ENCODE data around the gene PSG7. TPM values are rescaled to one million over a fixed set of nuclear protein-coding genes. Genes with fewer than 3 reads are reported as not detected.
"Not testable (repeated sequence)": the region's sequence is repeated elsewhere in the genome, so short reads cannot be mapped to it uniquely, and the experiment has no call there.

Gene PSG7
- total RNA-seq, 1 donor from 2014 or later = not detected

- intact Hi-C loops (cut with micrococcal nuclease); ATAC-seq; DNase-seq: not testable (repeated sequence)
Observed at GRCh38 chr19:42918377-42919069, 18.5 kb downstream of the PSG7 start.

DNA sequence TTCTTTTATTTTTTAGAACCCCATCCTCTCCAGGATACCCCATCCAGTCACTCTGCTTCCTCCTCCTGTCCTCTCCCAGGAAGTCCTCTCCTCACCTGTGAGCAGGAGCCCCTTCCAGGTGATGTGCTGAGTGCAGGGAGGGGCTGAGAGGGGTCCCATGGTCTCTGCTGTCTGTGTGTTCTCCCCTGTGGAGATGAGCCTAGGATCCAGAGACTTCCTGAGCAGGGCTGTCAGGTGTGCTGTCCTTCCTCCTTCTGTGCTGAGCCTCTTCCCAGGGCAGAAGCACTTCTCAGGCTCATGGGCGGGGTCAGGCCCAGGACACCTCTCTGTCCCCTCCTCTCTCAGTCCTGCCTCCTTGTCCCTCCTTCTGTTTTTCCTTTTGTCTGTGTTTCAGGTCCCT lies 19.4 kb downstream of the PSG7 start, which contains the start of gene PSG6:
TSS of gene PSG6 (minus strand) at position 261 of the 400 bp plus-strand sequence. CDS start at position 159, 102 bp downstream.
- intact Hi-C loops (cut with micrococcal nuclease); DNase-seq; ATAC-seq: not testable (repeated sequence)

DNA sequence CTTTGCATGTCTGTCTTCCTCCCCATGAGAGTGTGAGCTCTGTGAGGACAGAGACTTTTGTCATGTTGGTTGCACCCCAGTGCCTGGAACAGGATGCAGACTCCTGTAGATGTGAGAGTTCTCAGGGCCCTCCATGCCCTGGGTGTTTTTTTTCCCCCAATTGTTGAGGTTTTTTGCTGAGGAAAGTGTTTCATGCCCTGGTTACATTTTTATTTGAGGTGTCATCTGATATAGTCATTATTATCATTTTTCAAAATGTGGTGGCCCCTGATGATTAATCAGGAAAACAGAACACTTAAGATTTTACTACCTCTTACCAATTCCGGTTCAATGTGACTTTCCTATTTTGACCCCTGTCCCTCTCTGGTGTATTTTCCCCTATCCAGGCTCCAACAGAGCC lies 20.1 kb downstream of the PSG7 start:
- intact Hi-C loops (cut with micrococcal nuclease); ATAC-seq; DNase-seq: not testable (repeated sequence)

DNA sequence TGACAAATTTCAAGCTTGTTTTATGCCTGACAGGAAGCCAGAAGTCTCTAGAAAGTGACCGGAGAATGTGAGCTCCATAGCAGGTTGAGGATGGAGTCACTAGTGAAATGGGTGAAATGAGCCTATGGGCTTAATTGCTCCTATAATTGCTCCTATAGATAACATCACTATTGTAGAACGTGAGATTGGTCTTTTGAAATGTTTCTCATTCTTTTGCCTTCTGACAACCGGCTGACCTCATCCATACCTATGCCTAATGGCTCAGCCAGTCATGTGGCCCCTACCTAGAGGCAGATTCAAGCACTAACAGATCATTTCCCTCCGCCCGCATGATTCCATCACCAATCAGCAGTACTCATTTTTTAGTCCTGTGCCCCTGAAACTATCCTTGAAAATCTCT lies 23.5 kb downstream of the PSG7 start:
- intact Hi-C loops (cut with micrococcal nuclease); ATAC-seq: not testable (repeated sequence)

DNA sequence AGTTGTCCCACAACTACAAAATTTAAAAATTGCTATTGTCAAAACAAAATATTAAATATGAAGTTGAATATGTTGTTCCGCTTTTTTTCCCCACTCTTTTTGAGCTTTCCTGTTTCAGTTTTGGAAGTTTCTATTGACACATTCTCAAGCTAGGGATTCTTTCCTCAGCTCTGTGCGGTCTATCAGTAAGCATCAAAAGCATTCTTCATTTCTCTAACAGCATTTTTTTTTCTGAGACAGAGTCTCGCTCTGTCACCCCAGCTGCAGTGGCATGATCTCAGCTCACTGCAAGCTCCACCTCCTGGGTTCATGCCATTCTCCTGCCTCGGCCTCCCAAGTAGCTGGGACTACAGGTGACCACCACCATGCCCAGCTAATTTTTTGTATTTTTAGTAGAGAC lies 24.1 kb downstream of the PSG7 start:
- ATAC-seq; intact Hi-C loops (cut with micrococcal nuclease); DNase-seq: not testable (repeated sequence)

More for the DNA sequence above, 23.5 kb downstream of the PSG7 start:
- not testable (repeated sequence) for DNase-seq

- intact Hi-C loops (cut with micrococcal nuclease); ATAC-seq; DNase-seq: not testable (repeated sequence)
Observed at GRCh38 chr19:42911731-42912130, 25.3 kb downstream of the PSG7 start.

- intact Hi-C loops (cut with micrococcal nuclease); DNase-seq; ATAC-seq: not testable (repeated sequence)
Observed at GRCh38 chr19:42906162-42906561, 30.8 kb downstream of the PSG7 start.

DNA sequence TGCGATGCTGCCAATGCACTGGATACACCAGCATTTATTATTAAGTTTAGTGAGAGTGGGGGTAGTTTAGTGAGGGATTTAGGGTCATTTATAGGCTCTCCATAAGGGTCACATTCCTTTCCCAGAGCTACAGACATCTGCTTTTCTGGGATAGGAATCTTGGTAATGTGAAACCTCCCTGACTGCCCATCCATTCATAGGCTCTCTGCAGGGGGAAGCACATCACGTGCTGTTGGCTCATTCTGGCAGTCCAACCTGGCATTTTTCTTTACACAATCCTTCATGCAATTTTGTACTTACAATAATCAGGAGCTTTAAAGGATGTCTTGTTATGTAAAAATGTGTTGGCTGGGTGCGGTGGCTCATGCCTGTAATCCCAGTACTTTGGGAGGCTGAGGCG lies 36.4 kb downstream of the PSG7 start:
- ATAC-seq; DNase-seq; intact Hi-C loops (cut with micrococcal nuclease): not testable (repeated sequence)

DNA sequence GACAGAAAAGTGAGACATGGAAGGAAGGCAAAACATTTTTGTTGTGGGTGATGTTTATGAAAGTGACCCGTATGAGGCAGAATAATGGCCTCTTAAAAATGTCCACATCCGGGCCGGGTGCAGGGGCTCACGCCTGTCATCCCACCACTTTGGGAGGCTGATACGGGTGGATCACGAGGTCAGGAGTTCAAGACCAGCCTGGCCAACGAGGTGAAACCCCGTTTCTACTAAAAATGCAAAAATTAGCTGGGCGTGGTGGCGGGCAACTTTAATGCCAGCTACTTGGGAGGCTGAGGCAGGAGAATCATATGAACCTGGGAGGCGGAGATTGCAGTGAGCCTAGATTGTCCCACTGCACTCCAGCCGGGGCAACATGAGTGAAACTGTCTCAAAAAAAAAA lies 37.3 kb downstream of the PSG7 start:
- DNase-seq; intact Hi-C loops (cut with micrococcal nuclease); ATAC-seq: not testable (repeated sequence)

DNA sequence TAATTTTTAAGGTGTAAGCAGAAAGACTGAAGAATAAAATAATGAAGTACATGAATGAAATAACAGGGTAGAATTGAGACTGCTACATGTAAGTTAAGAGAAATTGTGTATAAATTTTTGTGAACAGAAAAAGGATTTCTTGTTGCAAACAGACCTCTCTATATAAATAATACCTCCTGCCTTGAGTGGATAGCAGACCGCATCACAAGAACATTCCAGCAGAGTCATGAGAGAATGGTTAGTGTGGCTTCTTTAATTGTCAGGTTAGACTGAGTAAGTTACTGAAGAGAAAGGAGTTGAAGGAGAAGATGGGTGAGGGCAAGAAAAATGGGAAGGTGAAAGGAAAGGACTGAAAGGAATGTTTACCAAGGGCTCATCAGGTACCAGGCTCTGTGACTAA lies 37.9 kb downstream of the PSG7 start:
- intact Hi-C loops (cut with micrococcal nuclease); ATAC-seq: not testable (repeated sequence)

DNA sequence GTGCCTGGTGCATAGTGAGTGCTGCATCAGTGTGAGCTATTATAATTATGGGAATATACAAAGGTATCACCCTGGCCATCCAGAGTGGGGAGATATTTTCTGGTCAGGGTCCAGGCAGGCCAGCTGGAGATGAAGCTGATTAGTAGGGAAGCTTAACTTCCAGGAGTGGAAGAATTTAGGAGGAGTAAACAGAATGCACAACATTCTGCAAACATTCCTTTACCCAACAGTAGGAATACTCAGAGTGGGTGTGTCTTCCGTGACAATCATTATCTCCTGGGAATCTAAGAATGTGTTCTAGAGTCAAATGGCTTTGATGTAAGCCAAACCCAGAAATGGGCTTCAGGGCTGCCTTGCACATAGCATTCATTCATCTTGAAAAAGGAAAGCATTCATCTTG lies 38.4 kb downstream of the PSG7 start:
- ATAC-seq; DNase-seq; intact Hi-C loops (cut with micrococcal nuclease): not testable (repeated sequence)

More for the DNA sequence above, 37.9 kb downstream of the PSG7 start:
- not testable (repeated sequence) for DNase-seq

- ATAC-seq; intact Hi-C loops (cut with micrococcal nuclease); DNase-seq: not testable (repeated sequence)
Observed at GRCh38 chr19:42897729-42898128, 39.3 kb downstream of the PSG7 start.

DNA sequence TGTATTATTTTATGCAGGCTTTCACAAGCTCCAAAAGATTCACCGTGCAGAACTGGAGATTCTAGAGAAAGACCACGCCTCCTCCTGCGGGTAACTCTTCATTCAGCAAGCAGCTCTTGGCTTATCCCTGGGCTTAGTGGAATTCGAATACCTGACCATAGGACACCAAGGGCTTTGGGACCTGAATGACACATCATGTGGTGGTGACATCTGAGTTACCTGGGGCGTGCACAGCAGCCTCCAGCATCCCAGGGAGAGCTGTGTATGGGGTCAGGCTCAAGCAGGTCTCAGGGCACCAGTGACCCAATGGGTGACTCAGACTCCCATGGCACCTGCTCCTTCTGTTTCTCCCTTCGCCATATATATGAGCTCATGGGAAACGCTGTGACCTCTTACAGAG lies 46.6 kb downstream of the PSG7 start:
- intact Hi-C loops (cut with micrococcal nuclease); ATAC-seq; DNase-seq: not testable (repeated sequence)

DNA sequence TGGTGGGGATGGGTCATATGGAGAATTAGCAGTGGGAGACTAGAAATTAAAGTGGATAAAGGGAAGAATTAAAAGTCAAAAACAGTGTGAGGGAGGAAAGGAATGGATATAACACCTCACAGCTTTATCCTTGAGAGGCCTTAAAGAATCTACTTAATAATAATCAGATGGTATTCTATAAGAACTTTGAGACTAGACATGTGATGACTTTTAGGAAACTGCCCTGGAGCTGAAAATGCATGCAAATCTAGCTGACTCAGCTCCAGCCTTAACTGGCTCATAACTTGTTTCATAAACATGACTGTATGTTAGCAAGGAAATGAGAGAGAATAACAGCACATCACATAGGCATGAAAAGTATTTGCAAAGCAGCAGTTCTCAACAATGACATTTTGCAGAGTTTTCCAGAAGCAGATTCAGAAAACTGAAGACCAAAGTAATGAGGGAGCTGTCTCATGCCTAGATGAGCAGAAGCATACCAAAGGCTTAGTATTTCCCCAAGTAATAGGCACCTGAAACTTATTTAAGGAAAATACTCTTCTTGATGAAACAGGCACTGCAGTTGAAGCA lies 49.0 kb downstream of the PSG7 start:
- DNase-seq; ATAC-seq; intact Hi-C loops (cut with micrococcal nuclease): not testable (repeated sequence)

GRCh38 chr19:42882730-42883129 lies 54.3 kb downstream of the PSG7 start:
- intact Hi-C loops (cut with micrococcal nuclease); ATAC-seq; DNase-seq: not testable (repeated sequence)

DNA sequence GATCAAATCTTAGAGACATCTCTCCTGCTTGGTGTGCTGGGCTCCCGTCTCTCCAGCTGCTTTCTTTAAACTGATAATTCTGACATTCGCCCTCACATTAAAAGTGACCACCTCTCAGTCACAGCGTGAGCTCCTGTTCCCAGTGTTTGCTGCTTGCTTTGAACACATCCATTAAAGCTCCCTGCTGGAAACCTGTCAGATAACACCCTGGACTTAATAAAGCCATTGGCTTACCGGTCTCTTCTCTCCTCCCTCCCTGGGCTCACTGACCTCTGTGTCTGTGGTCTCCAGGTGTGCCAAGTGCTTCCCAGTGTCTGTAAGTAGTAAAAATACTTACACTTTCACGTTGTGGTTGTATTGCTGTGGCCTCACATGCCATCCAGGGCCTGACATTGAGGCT lies 55.0 kb downstream of the PSG7 start:
- DNase-seq; intact Hi-C loops (cut with micrococcal nuclease); ATAC-seq: not testable (repeated sequence)

DNA sequence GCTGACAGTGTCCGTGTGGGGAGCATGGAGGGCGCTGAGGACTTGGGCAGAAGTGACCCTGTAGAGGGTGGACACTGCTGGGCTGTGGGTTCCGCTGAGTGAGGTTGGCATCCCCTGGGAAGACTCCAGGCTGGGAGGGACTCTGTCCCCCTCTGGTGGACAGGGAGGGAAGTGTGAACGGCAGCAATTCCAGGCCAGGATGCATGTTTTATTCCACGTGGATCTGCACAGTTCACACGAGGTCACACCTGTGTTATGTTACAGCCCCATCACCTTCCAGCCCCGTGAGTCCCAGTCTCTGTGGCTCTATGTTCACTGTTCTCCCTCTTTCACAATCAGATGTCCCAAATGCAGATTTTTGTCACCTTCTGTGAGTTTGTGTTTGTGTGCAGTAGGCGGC lies 55.7 kb downstream of the PSG7 start:
- DNase-seq; intact Hi-C loops (cut with micrococcal nuclease); ATAC-seq: not testable (repeated sequence)

DNA sequence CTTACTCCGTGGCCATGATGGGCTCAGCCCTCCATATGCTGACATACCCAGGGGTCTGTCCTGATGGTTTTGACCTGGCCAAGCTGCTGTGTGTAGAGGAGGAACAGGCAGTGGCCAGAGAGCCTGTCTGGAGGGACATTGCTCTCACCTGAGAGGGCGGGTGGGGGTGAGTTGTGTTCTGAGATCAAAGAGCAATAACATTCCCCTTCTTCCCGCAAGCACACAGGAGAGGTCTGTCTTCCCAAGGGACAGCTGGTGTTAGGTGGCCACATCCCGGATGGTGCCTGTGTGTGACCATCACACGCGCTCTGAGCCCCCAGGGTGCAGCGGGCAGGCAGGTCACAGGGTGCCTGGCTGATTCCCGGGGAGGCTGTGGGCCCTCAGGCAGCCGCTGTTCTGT lies 56.4 kb downstream of the PSG7 start:
- DNase-seq; intact Hi-C loops (cut with micrococcal nuclease); ATAC-seq: not testable (repeated sequence)

DNA sequence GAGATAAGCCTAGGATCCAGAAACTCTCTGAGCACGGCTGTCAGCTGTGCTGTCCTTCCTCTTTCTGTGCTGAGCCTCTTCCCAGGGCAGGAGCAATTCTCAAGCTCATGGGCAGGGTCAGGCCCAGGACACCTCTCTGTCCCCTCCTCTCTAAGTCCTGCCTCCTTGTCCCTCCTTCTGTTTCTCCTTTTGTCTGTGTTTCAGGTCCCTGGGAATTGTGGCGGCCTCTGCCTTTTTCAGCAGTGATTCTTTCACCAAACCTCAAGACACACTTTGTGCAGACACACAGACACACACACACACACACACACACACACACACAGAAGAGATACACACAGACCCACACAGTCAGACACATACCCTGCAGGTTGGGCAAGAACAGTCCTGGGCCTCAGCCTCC lies 57.4 kb downstream of the PSG7 start, which contains the start of gene PSG1:
TSS of gene PSG1 (minus strand) at position 101 of the 400 bp plus-strand sequence. CDS start 132 bp downstream, outside the sequence.
- DNase-seq (no peak), ATAC-seq (no peak)
- intact Hi-C loops (cut with micrococcal nuclease) = no loop called here

DNA sequence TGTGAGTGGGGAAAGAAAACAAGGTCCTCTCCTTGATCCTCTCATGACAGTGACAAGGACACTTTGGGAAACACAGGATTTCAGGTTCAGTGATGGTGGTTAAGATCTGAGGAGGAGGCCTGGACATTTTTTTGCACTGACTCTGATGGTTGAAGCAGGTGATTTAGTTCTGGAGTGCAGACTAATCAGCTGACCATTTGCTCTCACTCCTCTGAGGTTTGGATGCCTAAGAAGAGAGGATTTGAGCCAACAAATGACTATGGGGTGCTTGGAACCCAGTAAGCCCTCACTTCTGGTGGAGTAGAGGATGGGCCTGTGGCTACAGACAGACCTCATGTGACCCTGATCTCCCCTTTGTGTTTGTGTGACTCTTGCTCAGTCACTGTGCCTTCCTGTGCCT lies 60.4 kb downstream of the PSG7 start:
- ATAC-seq; DNase-seq; intact Hi-C loops (cut with micrococcal nuclease): not testable (repeated sequence)

All from left ventricle myocardium superior (tissue), 1 donor.